ENCODE data around the gene ATXN7L1.
"Not testable (repeated sequence)": the region's sequence is repeated elsewhere in the genome, so short reads cannot be mapped to it uniquely, and the experiment has no call there.

ATXN7L1 gene

GRCh38 chr7:105854498-105854897, 21.9 kb downstream of the ATXN7L1 start:
- DNase-seq, result no peak

- no peak for DNase-seq
Measured at GRCh38 chr7:105853931-105854419, 22.4 kb downstream of the ATXN7L1 start.

- DNase-seq, result no peak
Measured at GRCh38 chr7:105851064-105851463, 25.3 kb downstream of the ATXN7L1 start.

GRCh38 chr7:105849122-105849855, 27.1 kb downstream of the ATXN7L1 start:
- peak; percentile 33 for DNase-seq

- DNase-seq, result no peak
Measured at GRCh38 chr7:105846404-105846803, 30.0 kb downstream of the ATXN7L1 start.

GRCh38 chr7:105844681-105845080, 31.7 kb downstream of the ATXN7L1 start:
- DNase-seq, result not testable (repeated sequence)

GRCh38 chr7:105841866-105842265, 34.5 kb downstream of the ATXN7L1 start:
- DNase-seq, result no peak

GRCh38 chr7:105840981-105841749, 35.2 kb downstream of the ATXN7L1 start:
- DNase-seq, result no peak

GRCh38 chr7:105839266-105839665, 37.1 kb downstream of the ATXN7L1 start:
- no peak for DNase-seq

GRCh38 chr7:105838627-105839231, 37.7 kb downstream of the ATXN7L1 start:
- DNase-seq, result no peak

- DNase-seq, result no peak
Measured at GRCh38 chr7:105837765-105838626, 38.4 kb downstream of the ATXN7L1 start.

- DNase-seq, result no peak
Measured at GRCh38 chr7:105835441-105835840, 41.0 kb downstream of the ATXN7L1 start.

- DNase-seq, result no peak
Measured at GRCh38 chr7:105831824-105832535, 44.4 kb downstream of the ATXN7L1 start.

GRCh38 chr7:105831302-105831620, 45.1 kb downstream of the ATXN7L1 start:
- DNase-seq, result no peak

- no peak for DNase-seq
Measured at GRCh38 chr7:105830405-105831301, 45.7 kb downstream of the ATXN7L1 start.

- no peak for DNase-seq
Measured at GRCh38 chr7:105829681-105830322, 46.6 kb downstream of the ATXN7L1 start.

- no peak for DNase-seq
Measured at GRCh38 chr7:105828141-105828540, 48.3 kb downstream of the ATXN7L1 start.

GRCh38 chr7:105827151-105827875, 49.1 kb downstream of the ATXN7L1 start:
- no peak for DNase-seq

- no peak for DNase-seq
Measured at GRCh38 chr7:105826143-105826542, 50.3 kb downstream of the ATXN7L1 start.

- no peak for DNase-seq
Measured at GRCh38 chr7:105825371-105825770, 51.0 kb downstream of the ATXN7L1 start.
